Heart left ventricle (tissue), 13 donors: ENCODE measurements around the gene SRSF6.

Source experiments
- POLR2A ChIP-seq, 2 donors: fragments of 450-650 bp; IDR thresholded peaks; one replicate each; pipeline ENCODE4 v1.6.1; 2017; ENCODE audit warnings: antibody characterized with exemption in 2 of 2, mild to moderate bottlenecking in 2 of 2, moderate library complexity in 2 of 2
- TF ChIP-seq, protein P1 (sequence below), 12 donors: fragments of 200-600 bp; sonication (generic) in 4 of 12; IDR thresholded peaks; one replicate each; pipeline versions ENCODE4 v1.5.0 to v1.8.0; 2018 to 2022; ENCODE audit warnings: antibody characterized with exemption in 12 of 12, mild to moderate bottlenecking in 5 of 12
- donor health status: ischemic (EF 13 %, LVEDD 7.1; RV severe dilation, severe dysfunction).
- donor health status: DM: no; HTN: yes; CAD: no.
- donor health status: DM: no; HTN: no; CAD: no.
- donor health status: ischemic (EF 25% LVEDD 6.9; RV normal size, moderate dysfunction).
- donor health status: ischemic (EF 25% LVEDD 5.7; RV mildly dilated, moderate dysfunction).
- donor health status: ischemic (EF 35%, LVEDD 5.7; RV mildly dilated, moderate dysfunction).
- donor health status: nonischemic (EF 11% LVEDD 7.7; RV severe dilation, severe dysfunction).
- donor health status: DM: yes; HTN: yes; CAD: no.
- donor health status: PGD.
- donor health status: ischemic (EF 29% LVEDD 5.4; RV normal size, mild dysfunction).
- donor health status: nonischemic (EF 23%, LVEDD 6.1; RV moderate dilation, normal function).

DNA sequence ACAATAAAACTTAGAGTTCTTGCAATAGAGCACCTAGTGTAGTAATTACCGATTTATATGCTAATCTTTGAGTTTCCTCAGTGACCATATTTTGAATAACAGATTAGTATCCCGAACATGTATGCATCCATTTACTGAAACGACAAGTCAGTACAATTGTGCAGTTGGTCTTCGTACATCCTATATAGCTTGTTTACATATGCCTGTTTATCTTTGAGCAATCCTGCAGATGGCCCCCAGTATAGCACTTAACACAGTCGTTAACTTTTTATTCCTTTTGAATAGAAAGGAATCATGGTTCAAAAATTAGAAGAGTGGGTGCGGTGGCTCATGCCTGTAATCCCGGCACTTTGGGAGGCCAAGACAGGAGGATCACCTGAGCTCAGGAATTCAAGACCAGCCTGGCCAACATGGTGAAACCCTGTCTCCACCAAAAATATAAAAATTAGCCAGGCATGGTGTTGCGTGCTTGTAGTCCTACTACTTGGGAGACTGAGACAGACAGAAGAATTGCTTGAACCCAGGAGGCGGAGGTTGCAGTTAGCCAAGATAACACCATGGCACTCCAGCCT, 6.6 kb downstream of the SRSF6 start:
- TF ChIP-seq, protein P1, sequence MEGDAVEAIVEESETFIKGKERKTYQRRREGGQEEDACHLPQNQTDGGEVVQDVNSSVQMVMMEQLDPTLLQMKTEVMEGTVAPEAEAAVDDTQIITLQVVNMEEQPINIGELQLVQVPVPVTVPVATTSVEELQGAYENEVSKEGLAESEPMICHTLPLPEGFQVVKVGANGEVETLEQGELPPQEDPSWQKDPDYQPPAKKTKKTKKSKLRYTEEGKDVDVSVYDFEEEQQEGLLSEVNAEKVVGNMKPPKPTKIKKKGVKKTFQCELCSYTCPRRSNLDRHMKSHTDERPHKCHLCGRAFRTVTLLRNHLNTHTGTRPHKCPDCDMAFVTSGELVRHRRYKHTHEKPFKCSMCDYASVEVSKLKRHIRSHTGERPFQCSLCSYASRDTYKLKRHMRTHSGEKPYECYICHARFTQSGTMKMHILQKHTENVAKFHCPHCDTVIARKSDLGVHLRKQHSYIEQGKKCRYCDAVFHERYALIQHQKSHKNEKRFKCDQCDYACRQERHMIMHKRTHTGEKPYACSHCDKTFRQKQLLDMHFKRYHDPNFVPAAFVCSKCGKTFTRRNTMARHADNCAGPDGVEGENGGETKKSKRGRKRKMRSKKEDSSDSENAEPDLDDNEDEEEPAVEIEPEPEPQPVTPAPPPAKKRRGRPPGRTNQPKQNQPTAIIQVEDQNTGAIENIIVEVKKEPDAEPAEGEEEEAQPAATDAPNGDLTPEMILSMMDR (IDR thresholded peaks at IDR 0.05) = no peak
- TF ChIP-seq POLR2A (IDR thresholded peaks at IDR 0.05) = no peak
